ENCODE results near the gene C12orf50. TPM values are rescaled to one million over a fixed set of nuclear protein-coding genes. Genes with fewer than 3 reads are reported as not detected.

Gene C12orf50
- total and polyA plus RNA-seq, 2 of the 8 experiments (the other 6 are each of a cell fraction or from before 2014, with no cell fraction given): not detected

DNA sequence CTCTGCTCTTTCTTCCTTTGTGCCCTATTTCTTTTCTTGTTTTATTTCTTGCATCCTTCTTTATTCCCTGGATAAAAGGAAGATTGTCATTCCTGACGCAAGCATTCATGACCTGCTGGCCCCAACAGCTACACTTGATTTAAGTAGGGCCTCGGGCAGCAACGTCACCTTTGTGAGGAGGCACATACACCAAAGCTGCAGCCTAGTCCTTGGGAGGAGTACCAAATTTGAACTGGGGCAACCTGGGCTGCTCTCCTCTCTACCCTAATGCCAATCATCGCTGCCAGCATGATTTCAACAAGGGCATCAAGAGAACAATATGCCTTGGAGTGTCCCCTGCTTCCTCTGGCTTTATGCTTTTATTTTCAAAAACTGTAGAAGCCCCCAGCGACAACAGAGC lies 76.4 kb downstream of the C12orf50 start (continued):
- TF ChIP-seq, protein P1, sequence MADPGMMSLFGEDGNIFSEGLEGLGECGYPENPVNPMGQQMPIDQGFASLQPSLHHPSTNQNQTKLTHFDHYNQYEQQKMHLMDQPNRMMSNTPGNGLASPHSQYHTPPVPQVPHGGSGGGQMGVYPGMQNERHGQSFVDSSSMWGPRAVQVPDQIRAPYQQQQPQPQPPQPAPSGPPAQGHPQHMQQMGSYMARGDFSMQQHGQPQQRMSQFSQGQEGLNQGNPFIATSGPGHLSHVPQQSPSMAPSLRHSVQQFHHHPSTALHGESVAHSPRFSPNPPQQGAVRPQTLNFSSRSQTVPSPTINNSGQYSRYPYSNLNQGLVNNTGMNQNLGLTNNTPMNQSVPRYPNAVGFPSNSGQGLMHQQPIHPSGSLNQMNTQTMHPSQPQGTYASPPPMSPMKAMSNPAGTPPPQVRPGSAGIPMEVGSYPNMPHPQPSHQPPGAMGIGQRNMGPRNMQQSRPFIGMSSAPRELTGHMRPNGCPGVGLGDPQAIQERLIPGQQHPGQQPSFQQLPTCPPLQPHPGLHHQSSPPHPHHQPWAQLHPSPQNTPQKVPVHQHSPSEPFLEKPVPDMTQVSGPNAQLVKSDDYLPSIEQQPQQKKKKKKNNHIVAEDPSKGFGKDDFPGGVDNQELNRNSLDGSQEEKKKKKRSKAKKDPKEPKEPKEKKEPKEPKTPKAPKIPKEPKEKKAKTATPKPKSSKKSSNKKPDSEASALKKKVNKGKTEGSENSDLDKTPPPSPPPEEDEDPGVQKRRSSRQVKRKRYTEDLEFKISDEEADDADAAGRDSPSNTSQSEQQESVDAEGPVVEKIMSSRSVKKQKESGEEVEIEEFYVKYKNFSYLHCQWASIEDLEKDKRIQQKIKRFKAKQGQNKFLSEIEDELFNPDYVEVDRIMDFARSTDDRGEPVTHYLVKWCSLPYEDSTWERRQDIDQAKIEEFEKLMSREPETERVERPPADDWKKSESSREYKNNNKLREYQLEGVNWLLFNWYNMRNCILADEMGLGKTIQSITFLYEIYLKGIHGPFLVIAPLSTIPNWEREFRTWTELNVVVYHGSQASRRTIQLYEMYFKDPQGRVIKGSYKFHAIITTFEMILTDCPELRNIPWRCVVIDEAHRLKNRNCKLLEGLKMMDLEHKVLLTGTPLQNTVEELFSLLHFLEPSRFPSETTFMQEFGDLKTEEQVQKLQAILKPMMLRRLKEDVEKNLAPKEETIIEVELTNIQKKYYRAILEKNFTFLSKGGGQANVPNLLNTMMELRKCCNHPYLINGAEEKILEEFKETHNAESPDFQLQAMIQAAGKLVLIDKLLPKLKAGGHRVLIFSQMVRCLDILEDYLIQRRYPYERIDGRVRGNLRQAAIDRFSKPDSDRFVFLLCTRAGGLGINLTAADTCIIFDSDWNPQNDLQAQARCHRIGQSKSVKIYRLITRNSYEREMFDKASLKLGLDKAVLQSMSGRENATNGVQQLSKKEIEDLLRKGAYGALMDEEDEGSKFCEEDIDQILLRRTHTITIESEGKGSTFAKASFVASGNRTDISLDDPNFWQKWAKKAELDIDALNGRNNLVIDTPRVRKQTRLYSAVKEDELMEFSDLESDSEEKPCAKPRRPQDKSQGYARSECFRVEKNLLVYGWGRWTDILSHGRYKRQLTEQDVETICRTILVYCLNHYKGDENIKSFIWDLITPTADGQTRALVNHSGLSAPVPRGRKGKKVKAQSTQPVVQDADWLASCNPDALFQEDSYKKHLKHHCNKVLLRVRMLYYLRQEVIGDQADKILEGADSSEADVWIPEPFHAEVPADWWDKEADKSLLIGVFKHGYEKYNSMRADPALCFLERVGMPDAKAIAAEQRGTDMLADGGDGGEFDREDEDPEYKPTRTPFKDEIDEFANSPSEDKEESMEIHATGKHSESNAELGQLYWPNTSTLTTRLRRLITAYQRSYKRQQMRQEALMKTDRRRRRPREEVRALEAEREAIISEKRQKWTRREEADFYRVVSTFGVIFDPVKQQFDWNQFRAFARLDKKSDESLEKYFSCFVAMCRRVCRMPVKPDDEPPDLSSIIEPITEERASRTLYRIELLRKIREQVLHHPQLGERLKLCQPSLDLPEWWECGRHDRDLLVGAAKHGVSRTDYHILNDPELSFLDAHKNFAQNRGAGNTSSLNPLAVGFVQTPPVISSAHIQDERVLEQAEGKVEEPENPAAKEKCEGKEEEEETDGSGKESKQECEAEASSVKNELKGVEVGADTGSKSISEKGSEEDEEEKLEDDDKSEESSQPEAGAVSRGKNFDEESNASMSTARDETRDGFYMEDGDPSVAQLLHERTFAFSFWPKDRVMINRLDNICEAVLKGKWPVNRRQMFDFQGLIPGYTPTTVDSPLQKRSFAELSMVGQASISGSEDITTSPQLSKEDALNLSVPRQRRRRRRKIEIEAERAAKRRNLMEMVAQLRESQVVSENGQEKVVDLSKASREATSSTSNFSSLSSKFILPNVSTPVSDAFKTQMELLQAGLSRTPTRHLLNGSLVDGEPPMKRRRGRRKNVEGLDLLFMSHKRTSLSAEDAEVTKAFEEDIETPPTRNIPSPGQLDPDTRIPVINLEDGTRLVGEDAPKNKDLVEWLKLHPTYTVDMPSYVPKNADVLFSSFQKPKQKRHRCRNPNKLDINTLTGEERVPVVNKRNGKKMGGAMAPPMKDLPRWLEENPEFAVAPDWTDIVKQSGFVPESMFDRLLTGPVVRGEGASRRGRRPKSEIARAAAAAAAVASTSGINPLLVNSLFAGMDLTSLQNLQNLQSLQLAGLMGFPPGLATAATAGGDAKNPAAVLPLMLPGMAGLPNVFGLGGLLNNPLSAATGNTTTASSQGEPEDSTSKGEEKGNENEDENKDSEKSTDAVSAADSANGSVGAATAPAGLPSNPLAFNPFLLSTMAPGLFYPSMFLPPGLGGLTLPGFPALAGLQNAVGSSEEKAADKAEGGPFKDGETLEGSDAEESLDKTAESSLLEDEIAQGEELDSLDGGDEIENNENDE (IDR thresholded peaks at IDR 0.05; ENCODE audit: insufficient replicate concordance, low read length): no peak
- TF ChIP-seq SP1 (IDR thresholded peaks at IDR 0.05; ENCODE audit: low read depth, low read length) (no peak), CBX5 (IDR thresholded peaks at IDR 0.05; ENCODE audit: low read depth, low read length) (no peak), PHF8 (conservative IDR thresholded peaks at IDR 0.05; ENCODE audit: low read depth, low read length) (no peak), MAFK (IDR thresholded peaks at IDR 0.05; ENCODE audit: low read depth, low read length) (no peak), BRCA1 (IDR thresholded peaks at IDR 0.05; ENCODE audit: low read depth, low read length) (no peak), TBP (IDR thresholded peaks at IDR 0.05; ENCODE audit: low read depth, low read length) (no peak), TAF1 (IDR thresholded peaks at IDR 0.05; ENCODE audit: low read depth, low read length) (no peak), YY1 (IDR thresholded peaks at IDR 0.05; ENCODE audit: low read depth, low read length) (no peak), JUN (IDR thresholded peaks at IDR 0.05; ENCODE audit: low read depth, low read length) (no peak), SIX5 (IDR thresholded peaks at IDR 0.05; ENCODE audit: low read depth, low read length) (no peak)
- TF ChIP-seq, protein P2, sequence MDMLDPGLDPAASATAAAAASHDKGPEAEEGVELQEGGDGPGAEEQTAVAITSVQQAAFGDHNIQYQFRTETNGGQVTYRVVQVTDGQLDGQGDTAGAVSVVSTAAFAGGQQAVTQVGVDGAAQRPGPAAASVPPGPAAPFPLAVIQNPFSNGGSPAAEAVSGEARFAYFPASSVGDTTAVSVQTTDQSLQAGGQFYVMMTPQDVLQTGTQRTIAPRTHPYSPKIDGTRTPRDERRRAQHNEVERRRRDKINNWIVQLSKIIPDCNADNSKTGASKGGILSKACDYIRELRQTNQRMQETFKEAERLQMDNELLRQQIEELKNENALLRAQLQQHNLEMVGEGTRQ (IDR thresholded peaks at IDR 0.05; ENCODE audit: low read length): no peak

All from H1 (cell line).